ENCODE data around the gene ATF3.

The ATF3 gene

GRCh38 chr1:212620293-212620692 is 11.7 kb downstream of the ATF3 start (continued):
- TF ChIP-seq, protein P1, sequence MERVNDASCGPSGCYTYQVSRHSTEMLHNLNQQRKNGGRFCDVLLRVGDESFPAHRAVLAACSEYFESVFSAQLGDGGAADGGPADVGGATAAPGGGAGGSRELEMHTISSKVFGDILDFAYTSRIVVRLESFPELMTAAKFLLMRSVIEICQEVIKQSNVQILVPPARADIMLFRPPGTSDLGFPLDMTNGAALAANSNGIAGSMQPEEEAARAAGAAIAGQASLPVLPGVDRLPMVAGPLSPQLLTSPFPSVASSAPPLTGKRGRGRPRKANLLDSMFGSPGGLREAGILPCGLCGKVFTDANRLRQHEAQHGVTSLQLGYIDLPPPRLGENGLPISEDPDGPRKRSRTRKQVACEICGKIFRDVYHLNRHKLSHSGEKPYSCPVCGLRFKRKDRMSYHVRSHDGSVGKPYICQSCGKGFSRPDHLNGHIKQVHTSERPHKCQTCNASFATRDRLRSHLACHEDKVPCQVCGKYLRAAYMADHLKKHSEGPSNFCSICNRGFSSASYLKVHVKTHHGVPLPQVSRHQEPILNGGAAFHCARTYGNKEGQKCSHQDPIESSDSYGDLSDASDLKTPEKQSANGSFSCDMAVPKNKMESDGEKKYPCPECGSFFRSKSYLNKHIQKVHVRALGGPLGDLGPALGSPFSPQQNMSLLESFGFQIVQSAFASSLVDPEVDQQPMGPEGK (CRISPR knock-in tag; IDR thresholded peaks at IDR 0.05; ENCODE audit: borderline replicate concordance): no peak
- TF ChIP-seq TOX (CRISPR knock-in tag; IDR thresholded peaks at IDR 0.05; ENCODE audit: borderline replicate concordance): no peak

DNA sequence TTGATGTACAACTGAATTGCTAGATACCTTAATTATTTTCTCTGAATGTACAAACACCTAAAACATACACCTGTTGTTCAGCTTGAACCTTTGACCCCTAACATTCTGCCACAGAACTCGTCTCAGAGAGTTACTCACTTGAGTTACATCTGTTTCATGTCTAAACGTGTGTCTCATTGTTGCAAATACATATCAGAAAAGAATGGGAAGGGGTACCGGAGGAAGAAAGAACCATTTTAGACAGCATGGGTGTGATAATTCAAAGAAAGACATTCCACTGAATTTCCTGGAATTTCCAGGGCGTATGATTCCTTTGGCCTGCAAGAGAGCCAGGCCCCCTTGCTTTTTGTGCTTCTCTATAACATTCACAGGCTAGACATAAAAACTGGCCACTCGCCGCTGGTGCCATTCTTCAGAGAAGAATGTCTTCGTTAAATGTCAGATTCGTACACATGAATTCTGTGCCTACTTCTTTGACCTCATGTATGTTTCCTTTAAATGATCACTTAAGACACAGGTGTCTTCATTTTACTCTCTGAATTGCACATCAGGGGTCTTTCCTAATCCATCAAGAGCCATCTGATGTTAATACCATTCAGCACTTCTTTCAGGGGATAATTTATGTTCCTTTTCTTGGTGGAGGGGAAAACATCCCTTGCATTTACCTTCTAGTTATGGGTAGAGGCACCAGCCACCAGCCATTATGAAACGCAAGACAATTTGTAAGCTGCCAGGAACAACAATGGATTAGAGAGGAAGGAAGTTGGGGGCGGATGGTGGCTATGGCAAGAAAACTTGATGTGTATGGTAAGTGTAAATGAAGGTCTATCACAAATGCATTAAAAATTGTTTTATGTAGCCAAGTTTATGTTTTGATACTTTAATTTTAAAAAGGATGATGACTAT is 12.7 kb downstream of the ATF3 start:
- TF ChIP-seq ZNF565 (CRISPR knock-in tag; conservative IDR thresholded peaks at IDR 0.05; ENCODE audit: low read depth) (no peak), TCF4 (CRISPR knock-in tag; IDR thresholded peaks at IDR 0.05; ENCODE audit: borderline replicate concordance) (no peak), SNAI2 (CRISPR knock-in tag; IDR thresholded peaks at IDR 0.05) (no peak), ISL1 (CRISPR knock-in tag; IDR thresholded peaks at IDR 0.05) (no peak), ZFP3 (CRISPR knock-in tag; IDR thresholded peaks at IDR 0.05) (no peak), ZNF8 (CRISPR knock-in tag; IDR thresholded peaks at IDR 0.05) (no peak), ZC3H10 (CRISPR knock-in tag; IDR thresholded peaks at IDR 0.05) (no peak), RARB (CRISPR knock-in tag; IDR thresholded peaks at IDR 0.05) (no peak), BACH2 (CRISPR knock-in tag; IDR thresholded peaks at IDR 0.05; ENCODE audit: borderline replicate concordance) (no peak), ZFP30 (CRISPR knock-in tag; IDR thresholded peaks at IDR 0.05) (no peak), PPARA (CRISPR knock-in tag; IDR thresholded peaks at IDR 0.05; ENCODE audit: borderline replicate concordance) (no peak), CREB5 (CRISPR knock-in tag; IDR thresholded peaks at IDR 0.05; ENCODE audit: low read depth) (no peak), ESRRG (CRISPR knock-in tag; IDR thresholded peaks at IDR 0.05) (no peak), POU6F1 (CRISPR knock-in tag; IDR thresholded peaks at IDR 0.05; ENCODE audit: borderline replicate concordance, low read depth) (no peak)
- TF ChIP-seq, protein P1 (CRISPR knock-in tag; IDR thresholded peaks at IDR 0.05; ENCODE audit: borderline replicate concordance): no peak
- ATAC-seq: no peak

GRCh38 chr1:212621949-212622305 is 13.4 kb downstream of the ATF3 start:
- TF ChIP-seq CREB5 (CRISPR knock-in tag; IDR thresholded peaks at IDR 0.05; ENCODE audit: low read depth): no peak
- no peak for TF ChIP-seq SNAI2 (CRISPR knock-in tag; IDR thresholded peaks at IDR 0.05)
- TF ChIP-seq OSR1 (CRISPR knock-in tag; IDR thresholded peaks at IDR 0.05): no peak
- TF ChIP-seq POU6F1 (CRISPR knock-in tag; IDR thresholded peaks at IDR 0.05; ENCODE audit: borderline replicate concordance, low read depth): no peak
- TF ChIP-seq GLIS3 (CRISPR knock-in tag; IDR thresholded peaks at IDR 0.05): no peak
- TF ChIP-seq, protein P2, sequence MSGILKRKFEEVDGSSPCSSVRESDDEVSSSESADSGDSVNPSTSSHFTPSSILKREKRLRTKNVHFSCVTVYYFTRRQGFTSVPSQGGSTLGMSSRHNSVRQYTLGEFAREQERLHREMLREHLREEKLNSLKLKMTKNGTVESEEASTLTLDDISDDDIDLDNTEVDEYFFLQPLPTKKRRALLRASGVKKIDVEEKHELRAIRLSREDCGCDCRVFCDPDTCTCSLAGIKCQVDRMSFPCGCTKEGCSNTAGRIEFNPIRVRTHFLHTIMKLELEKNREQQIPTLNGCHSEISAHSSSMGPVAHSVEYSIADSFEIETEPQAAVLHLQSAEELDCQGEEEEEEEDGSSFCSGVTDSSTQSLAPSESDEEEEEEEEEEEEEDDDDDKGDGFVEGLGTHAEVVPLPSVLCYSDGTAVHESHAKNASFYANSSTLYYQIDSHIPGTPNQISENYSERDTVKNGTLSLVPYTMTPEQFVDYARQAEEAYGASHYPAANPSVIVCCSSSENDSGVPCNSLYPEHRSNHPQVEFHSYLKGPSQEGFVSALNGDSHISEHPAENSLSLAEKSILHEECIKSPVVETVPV (CRISPR knock-in tag; IDR thresholded peaks at IDR 0.05): no peak
- TF ChIP-seq TOX (CRISPR knock-in tag; IDR thresholded peaks at IDR 0.05; ENCODE audit: borderline replicate concordance): no peak
- TF ChIP-seq ZC3H10 (CRISPR knock-in tag; IDR thresholded peaks at IDR 0.05): no peak
- no peak for TF ChIP-seq ISL1 (CRISPR knock-in tag; IDR thresholded peaks at IDR 0.05)
- no peak for TF ChIP-seq ZNF565 (CRISPR knock-in tag; conservative IDR thresholded peaks at IDR 0.05; ENCODE audit: low read depth)
- TF ChIP-seq ZNF8 (CRISPR knock-in tag; IDR thresholded peaks at IDR 0.05): no peak
- TF ChIP-seq, protein P3, sequence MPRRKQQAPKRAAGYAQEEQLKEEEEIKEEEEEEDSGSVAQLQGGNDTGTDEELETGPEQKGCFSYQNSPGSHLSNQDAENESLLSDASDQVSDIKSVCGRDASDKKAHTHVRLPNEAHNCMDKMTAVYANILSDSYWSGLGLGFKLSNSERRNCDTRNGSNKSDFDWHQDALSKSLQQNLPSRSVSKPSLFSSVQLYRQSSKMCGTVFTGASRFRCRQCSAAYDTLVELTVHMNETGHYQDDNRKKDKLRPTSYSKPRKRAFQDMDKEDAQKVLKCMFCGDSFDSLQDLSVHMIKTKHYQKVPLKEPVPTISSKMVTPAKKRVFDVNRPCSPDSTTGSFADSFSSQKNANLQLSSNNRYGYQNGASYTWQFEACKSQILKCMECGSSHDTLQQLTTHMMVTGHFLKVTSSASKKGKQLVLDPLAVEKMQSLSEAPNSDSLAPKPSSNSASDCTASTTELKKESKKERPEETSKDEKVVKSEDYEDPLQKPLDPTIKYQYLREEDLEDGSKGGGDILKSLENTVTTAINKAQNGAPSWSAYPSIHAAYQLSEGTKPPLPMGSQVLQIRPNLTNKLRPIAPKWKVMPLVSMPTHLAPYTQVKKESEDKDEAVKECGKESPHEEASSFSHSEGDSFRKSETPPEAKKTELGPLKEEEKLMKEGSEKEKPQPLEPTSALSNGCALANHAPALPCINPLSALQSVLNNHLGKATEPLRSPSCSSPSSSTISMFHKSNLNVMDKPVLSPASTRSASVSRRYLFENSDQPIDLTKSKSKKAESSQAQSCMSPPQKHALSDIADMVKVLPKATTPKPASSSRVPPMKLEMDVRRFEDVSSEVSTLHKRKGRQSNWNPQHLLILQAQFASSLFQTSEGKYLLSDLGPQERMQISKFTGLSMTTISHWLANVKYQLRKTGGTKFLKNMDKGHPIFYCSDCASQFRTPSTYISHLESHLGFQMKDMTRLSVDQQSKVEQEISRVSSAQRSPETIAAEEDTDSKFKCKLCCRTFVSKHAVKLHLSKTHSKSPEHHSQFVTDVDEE (CRISPR knock-in tag; IDR thresholded peaks at IDR 0.05): no peak
- no peak for TF ChIP-seq ZFP30 (CRISPR knock-in tag; IDR thresholded peaks at IDR 0.05)
- no peak for TF ChIP-seq RARB (CRISPR knock-in tag; IDR thresholded peaks at IDR 0.05)
- ATAC-seq: no peak

Measured in SK-N-SH treated with all-trans-retinoic acid at 6 μM for 48 hours (cell line).